Parathyroid adenoma (tissue), 2 donors: ENCODE data around the gene TXNL4A.

ENCODE experiments used
- H2AFZ ChIP-seq: fragments of 300-600 bp; sonication (generic); one replicate; pipeline ENCODE4 v1.7.0; 2017; ENCODE audit warnings: antibody characterized with exemption, mild to moderate bottlenecking
- H3K27ac ChIP-seq: fragments of 300-600 bp; sonication (generic); one replicate; pipeline ENCODE4 v1.7.0; 2017
- H3K27me3 ChIP-seq: fragments of 300-600 bp; sonication (generic); one replicate; pipeline ENCODE4 v1.7.0; 2017; ENCODE audit warnings: low read length; ENCODE audit not compliant: control insufficient read depth, insufficient read depth
- H3K36me3 ChIP-seq: fragments of 300-600 bp; sonication (generic); one replicate; pipeline ENCODE4 v1.7.0; 2017; ENCODE audit warnings: low read length; ENCODE audit not compliant: control insufficient read depth, insufficient read depth
- H3K4me1 ChIP-seq: fragments of 300-600 bp; sonication (generic); one replicate; pipeline ENCODE4 v1.7.0; 2017; ENCODE audit warnings: control low read depth
- H3K4me2 ChIP-seq: fragments of 300-600 bp; sonication (generic); one replicate; pipeline ENCODE4 v1.7.0; 2017; ENCODE audit warnings: low read length
- H3K4me3 ChIP-seq: fragments of 300-600 bp; sonication (generic); one replicate; pipeline ENCODE4 v1.7.0; 2017; ENCODE audit warnings: low read depth, low read length
- H3K79me2 ChIP-seq: fragments of 300-600 bp; sonication (generic); one replicate; pipeline ENCODE4 v1.7.0; 2017; ENCODE audit warnings: control low read depth
- H3K9ac ChIP-seq: fragments of 300-600 bp; sonication (generic); one replicate; pipeline ENCODE4 v1.7.0; 2017; ENCODE audit warnings: mild to moderate bottlenecking
- H3K9me3 ChIP-seq: fragments of 300-600 bp; sonication (generic); one replicate; pipeline ENCODE4 v1.7.0; 2017; ENCODE audit warnings: low read length; ENCODE audit not compliant: control insufficient read depth
- CTCF ChIP-seq: fragments of 300-600 bp; sonication (generic); IDR thresholded peaks from one replicate; pipeline ENCODE4 v1.7.0; 2017; ENCODE audit warnings: antibody characterized with exemption, mild to moderate bottlenecking
- donor health status: primary hyperparathyroidism.

TXNL4A gene

GRCh38 chr18:79974025-79974654 is 14.2 kb downstream of the TXNL4A start:
- Histone ChIP-seq H3K27ac (no peak overlapping the region), H3K27me3 (no peaks in the 10 kb centered on the region), H3K36me3 (no peaks in the 10 kb centered on the region), H3K4me1 (no peaks in the 10 kb centered on the region), H3K9ac (no peak overlapping the region), H3K4me3 (no peak overlapping the region), H3K4me2 (no peak overlapping the region), H3K79me2 (peaks cover 12% of the 10 kb centered on the region), H2AFZ (no peak overlapping the region), H3K9me3 (no peaks in the 10 kb centered on the region)
- no peak for TF ChIP-seq CTCF

GRCh38 chr18:79973517-79973916 is 14.8 kb downstream of the TXNL4A start:
- no peak overlapping the region for H3K27ac ChIP-seq
- H3K9ac ChIP-seq: no peak overlapping the region
- H3K4me2 ChIP-seq: no peak overlapping the region
- no peak overlapping the region for H2AFZ ChIP-seq
- peaks cover 9% of the 10 kb centered on the region for H3K79me2 ChIP-seq
- H3K4me3 ChIP-seq: no peak overlapping the region
- no peaks in the 10 kb centered on the region for H3K36me3 ChIP-seq
- no peak for TF ChIP-seq CTCF
- no peaks in the 10 kb centered on the region for H3K4me1 ChIP-seq
- H3K9me3 ChIP-seq: no peaks in the 10 kb centered on the region
- H3K27me3 ChIP-seq: no peaks in the 10 kb centered on the region

GRCh38 chr18:79972720-79973119 is 15.6 kb downstream of the TXNL4A start:
- no peaks in the 10 kb centered on the region for H3K27me3 ChIP-seq
- H3K9ac ChIP-seq: no peak overlapping the region
- no peaks in the 10 kb centered on the region for H3K4me1 ChIP-seq
- H3K27ac ChIP-seq: no peak overlapping the region
- H3K4me3 ChIP-seq: no peak overlapping the region
- H3K36me3 ChIP-seq: no peaks in the 10 kb centered on the region
- TF ChIP-seq CTCF: no peak
- no peak overlapping the region for H3K4me2 ChIP-seq
- H3K79me2 ChIP-seq: peaks cover 4% of the 10 kb centered on the region
- no peak overlapping the region for H2AFZ ChIP-seq
- no peaks in the 10 kb centered on the region for H3K9me3 ChIP-seq

- TF ChIP-seq CTCF: no peak
- Histone ChIP-seq H3K9ac (no peak overlapping the region), H3K4me1 (no peaks in the 10 kb centered on the region), H3K27me3 (no peaks in the 10 kb centered on the region), H3K4me2 (no peak overlapping the region), H3K27ac (no peak overlapping the region), H3K9me3 (no peaks in the 10 kb centered on the region), H3K36me3 (no peaks in the 10 kb centered on the region), H3K79me2 (peaks cover 4% of the 10 kb centered on the region), H3K4me3 (no peak overlapping the region), H2AFZ (no peak overlapping the region)
Observed at GRCh38 chr18:79971986-79972385, 16.4 kb downstream of the TXNL4A start.
